Measurements from ENCODE around the gene LIMK2.

DNA sequence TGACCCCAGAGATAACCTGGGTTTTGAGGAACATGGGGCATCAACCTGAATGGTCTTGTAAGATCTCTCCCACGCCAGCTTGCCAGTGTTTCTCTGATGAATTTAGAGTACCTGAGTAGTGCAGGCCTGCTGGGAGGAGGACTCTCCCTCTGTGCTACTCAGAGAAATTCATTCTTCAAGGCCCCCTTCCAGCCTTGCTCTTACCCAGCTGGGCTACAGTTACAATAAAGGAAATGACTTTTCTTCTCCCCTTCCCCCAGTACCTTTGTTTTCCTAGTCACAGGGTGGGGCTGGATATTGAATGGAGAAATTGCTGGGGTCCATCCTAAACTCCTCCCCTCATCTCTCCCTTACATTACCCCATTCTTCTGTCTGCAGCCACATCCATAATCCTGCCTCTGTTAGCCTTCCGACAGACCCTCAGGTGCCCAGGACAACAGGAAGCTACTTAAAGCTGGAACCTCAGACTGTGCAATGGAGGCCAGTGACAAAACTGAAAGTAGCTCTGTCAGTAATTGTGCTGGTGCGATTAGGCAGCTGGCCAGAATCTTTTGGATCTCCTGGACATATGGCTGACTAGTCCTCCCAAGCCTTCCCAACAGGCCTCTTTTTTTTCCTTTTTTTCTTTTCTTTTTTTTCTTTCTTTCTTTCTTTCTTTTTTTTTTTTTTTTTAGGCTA, 17.4 kb downstream of the LIMK2 start:
- TF ChIP-seq, protein P1, sequence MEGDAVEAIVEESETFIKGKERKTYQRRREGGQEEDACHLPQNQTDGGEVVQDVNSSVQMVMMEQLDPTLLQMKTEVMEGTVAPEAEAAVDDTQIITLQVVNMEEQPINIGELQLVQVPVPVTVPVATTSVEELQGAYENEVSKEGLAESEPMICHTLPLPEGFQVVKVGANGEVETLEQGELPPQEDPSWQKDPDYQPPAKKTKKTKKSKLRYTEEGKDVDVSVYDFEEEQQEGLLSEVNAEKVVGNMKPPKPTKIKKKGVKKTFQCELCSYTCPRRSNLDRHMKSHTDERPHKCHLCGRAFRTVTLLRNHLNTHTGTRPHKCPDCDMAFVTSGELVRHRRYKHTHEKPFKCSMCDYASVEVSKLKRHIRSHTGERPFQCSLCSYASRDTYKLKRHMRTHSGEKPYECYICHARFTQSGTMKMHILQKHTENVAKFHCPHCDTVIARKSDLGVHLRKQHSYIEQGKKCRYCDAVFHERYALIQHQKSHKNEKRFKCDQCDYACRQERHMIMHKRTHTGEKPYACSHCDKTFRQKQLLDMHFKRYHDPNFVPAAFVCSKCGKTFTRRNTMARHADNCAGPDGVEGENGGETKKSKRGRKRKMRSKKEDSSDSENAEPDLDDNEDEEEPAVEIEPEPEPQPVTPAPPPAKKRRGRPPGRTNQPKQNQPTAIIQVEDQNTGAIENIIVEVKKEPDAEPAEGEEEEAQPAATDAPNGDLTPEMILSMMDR (IDR thresholded peaks at IDR 0.05): no peak
- no peak for TF ChIP-seq POLR2A (IDR thresholded peaks at IDR 0.05)
